ENCODE data around the gene TRPM4.
"Not testable (repeated sequence)": the region's sequence is repeated elsewhere in the genome, so short reads cannot be mapped to it uniquely, and the experiment has no call there.

The TRPM4 gene

GRCh38 chr19:49190781-49191180 is 33.2 kb downstream of the TRPM4 start:
- DNase-seq (ENCODE audit: low read depth), result no peak

- DNase-seq (ENCODE audit: low read depth), result no peak
Observed at GRCh38 chr19:49193822-49194394, 36.3 kb downstream of the TRPM4 start.

- no peak for DNase-seq (ENCODE audit: low read depth)
Observed at GRCh38 chr19:49194408-49194807, 36.8 kb downstream of the TRPM4 start.

- DNase-seq (ENCODE audit: low read depth), result no peak
Observed at GRCh38 chr19:49196527-49197240, 39.1 kb downstream of the TRPM4 start.

- no peak for DNase-seq (ENCODE audit: low read depth)
Observed at GRCh38 chr19:49200238-49200862, 42.8 kb downstream of the TRPM4 start.

- no peak for DNase-seq (ENCODE audit: low read depth)
Observed at GRCh38 chr19:49201042-49201441, 43.5 kb downstream of the TRPM4 start.

GRCh38 chr19:49205114-49205513 is 47.5 kb downstream of the TRPM4 start:
- DNase-seq (ENCODE audit: low read depth), result no peak

- not testable (repeated sequence) for DNase-seq (ENCODE audit: low read depth)
Observed at GRCh38 chr19:49209502-49209901, 51.9 kb downstream of the TRPM4 start.

- DNase-seq (ENCODE audit: low read depth), result no peak
Observed at GRCh38 chr19:49210108-49210900, 52.7 kb downstream of the TRPM4 start.

GRCh38 chr19:49210901-49211451 is 53.4 kb downstream of the TRPM4 start:
- DNase-seq (ENCODE audit: low read depth), result no peak

- DNase-seq (ENCODE audit: low read depth), result no peak
Observed at GRCh38 chr19:49212016-49212701, 54.6 kb downstream of the TRPM4 start.

- DNase-seq (ENCODE audit: low read depth), result no peak
Observed at GRCh38 chr19:49213791-49214190, 56.2 kb downstream of the TRPM4 start.

GRCh38 chr19:49214701-49215100 is 57.1 kb downstream of the TRPM4 start:
- DNase-seq (ENCODE audit: low read depth), result no peak

- DNase-seq (ENCODE audit: low read depth), result no peak
Observed at GRCh38 chr19:49216071-49216470, 58.5 kb downstream of the TRPM4 start.

- no peak for DNase-seq (ENCODE audit: low read depth)
Observed at GRCh38 chr19:49217382-49217781, 59.8 kb downstream of the TRPM4 start.

GRCh38 chr19:49222011-49222410 is 64.4 kb downstream of the TRPM4 start:
- DNase-seq (ENCODE audit: low read depth), result no peak

GRCh38 chr19:49222528-49222927 is 64.9 kb downstream of the TRPM4 start:
- no peak for DNase-seq (ENCODE audit: low read depth)

GRCh38 chr19:49223472-49223871 is 65.9 kb downstream of the TRPM4 start:
- DNase-seq (ENCODE audit: low read depth), result no peak

GRCh38 chr19:49224441-49224840 is 66.8 kb downstream of the TRPM4 start:
- not testable (repeated sequence) for DNase-seq (ENCODE audit: low read depth)

- DNase-seq (ENCODE audit: low read depth), result no peak
Observed at GRCh38 chr19:49224879-49225278, 67.3 kb downstream of the TRPM4 start.

- no peak for DNase-seq (ENCODE audit: low read depth)
Observed at GRCh38 chr19:49229416-49229815, 71.8 kb downstream of the TRPM4 start.

GRCh38 chr19:49231389-49231788 is 73.8 kb downstream of the TRPM4 start:
- no peak for DNase-seq (ENCODE audit: low read depth)

All from activated gamma-delta T cell treated with anti-CD3 and anti-CD28 coated beads, Interleukin-2, amount 50 U/mL, for 16 hours (primary cell).